T-helper 17 cell (primary cell): ENCODE data around the gene PLCB4. TPM values are rescaled to one million over a fixed set of nuclear protein-coding genes. Genes with fewer than 3 reads are reported as not detected.

Experiments
- ATAC-seq: fragments of 150-1000 bp; cut with Tn5 transposase; 2 replicates; pipeline ENCODE4 v1.10.0; 2021; ENCODE audit warnings: mild to moderate bottlenecking, moderate library complexity
- DNase-seq, 3 donors: peaks; one replicate each; pipeline versions ENCODE4 v3.0.0 to v3.0.0-alpha.2; 2020 to 2021
- H3K9me3 ChIP-seq: one replicate; pipeline ENCODE4 v1.7.0; 2013; ENCODE audit warnings: low read length, mild to moderate bottlenecking; ENCODE audit not compliant: control insufficient read depth, poor library complexity, severe bottlenecking
- H3K27ac Mint-ChIP-seq: one replicate; pipeline ENCODE4 v1.8.0; 2022; ENCODE audit warnings: mild to moderate bottlenecking, moderate library complexity, mixed read lengths
- H3K27me3 Mint-ChIP-seq: one replicate; pipeline ENCODE4 v1.8.0; 2022; ENCODE audit warnings: mixed read lengths
- H3K36me3 Mint-ChIP-seq: one replicate; pipeline ENCODE4 v1.8.0; 2022; ENCODE audit warnings: low read depth, mixed read lengths
- H3K4me1 Mint-ChIP-seq: one replicate; pipeline ENCODE4 v1.8.0; 2022; ENCODE audit warnings: mild to moderate bottlenecking, mixed read lengths
- H3K4me3 Mint-ChIP-seq: one replicate; pipeline ENCODE4 v1.8.0; 2022; ENCODE audit warnings: mild to moderate bottlenecking, moderate library complexity, mixed read lengths
- total RNA-seq, 4 donors: library from RNA in 2 of 4; stranded (reverse) in 2 of 4; gene quantifications; one replicate each; pipeline ENCODE4 v1.2.3 and lab custom pipeline; 2022 to 2026

The PLCB4 gene
- total RNA-seq, 2 donors from 2014 or later = 0.52 TPM; not detected in 1

- Mint-ChIP-seq H3K27me3 (no peaks in the 10 kb centered on the region), H3K4me3 (no peak overlapping the region), H3K4me1 (no peaks in the 10 kb centered on the region), H3K27ac (no peak overlapping the region), H3K36me3 (no peaks in the 10 kb centered on the region)
- DNase-seq (no peak), ATAC-seq (no peak)
- no peaks in the 10 kb centered on the region for H3K9me3 ChIP-seq
Observed at GRCh38 chr20:9160757-9161156, 91.9 kb downstream of the PLCB4 start.

DNA sequence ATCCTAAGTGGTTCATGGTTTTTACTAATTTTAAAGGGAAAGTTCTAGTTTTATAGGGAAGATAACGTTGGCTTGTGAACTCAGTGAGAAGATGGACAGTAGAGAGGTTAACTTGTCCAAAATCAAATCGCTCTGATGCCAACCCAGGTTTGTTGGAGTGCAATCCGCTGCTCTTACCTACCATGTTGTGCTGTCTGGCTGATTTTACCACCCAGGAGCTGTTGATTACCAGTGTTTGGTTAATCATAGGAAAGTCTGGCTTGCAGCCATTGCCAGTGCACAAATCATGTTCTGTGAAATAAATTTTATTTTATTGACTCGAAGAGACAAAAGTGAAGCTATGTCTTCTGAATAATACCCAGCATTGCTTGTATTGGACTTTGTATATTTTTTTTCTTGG lies 92.4 kb downstream of the PLCB4 start:
- Mint-ChIP-seq H3K4me1 (no peaks in the 10 kb centered on the region), H3K4me3 (no peak overlapping the region), H3K27ac (no peak overlapping the region), H3K36me3 (no peaks in the 10 kb centered on the region), H3K27me3 (no peaks in the 10 kb centered on the region)
- DNase-seq (no peak), ATAC-seq (no peak)
- H3K9me3 ChIP-seq = no peaks in the 10 kb centered on the region

- Mint-ChIP-seq H3K27ac (no peak overlapping the region), H3K27me3 (no peaks in the 10 kb centered on the region), H3K36me3 (no peaks in the 10 kb centered on the region), H3K4me3 (no peak overlapping the region), H3K4me1 (no peaks in the 10 kb centered on the region)
- ATAC-seq = no peak
- H3K9me3 ChIP-seq = no peaks in the 10 kb centered on the region
- DNase-seq = no peak
Observed at GRCh38 chr20:9163251-9163650, 94.4 kb downstream of the PLCB4 start.

GRCh38 chr20:9163995-9164394 lies 95.1 kb downstream of the PLCB4 start:
- Mint-ChIP-seq H3K27me3 (no peaks in the 10 kb centered on the region), H3K27ac (no peak overlapping the region), H3K36me3 (no peaks in the 10 kb centered on the region), H3K4me3 (no peak overlapping the region), H3K4me1 (no peaks in the 10 kb centered on the region)
- no peaks in the 10 kb centered on the region for H3K9me3 ChIP-seq
- ATAC-seq (no peak), DNase-seq (no peak)

GRCh38 chr20:9165261-9165660 lies 96.4 kb downstream of the PLCB4 start:
- no peak for DNase-seq
- Mint-ChIP-seq H3K36me3 (no peaks in the 10 kb centered on the region), H3K27me3 (no peaks in the 10 kb centered on the region), H3K4me1 (no peaks in the 10 kb centered on the region), H3K4me3 (no peak overlapping the region), H3K27ac (no peak overlapping the region)
- no peak for ATAC-seq
- no peaks in the 10 kb centered on the region for H3K9me3 ChIP-seq

DNA sequence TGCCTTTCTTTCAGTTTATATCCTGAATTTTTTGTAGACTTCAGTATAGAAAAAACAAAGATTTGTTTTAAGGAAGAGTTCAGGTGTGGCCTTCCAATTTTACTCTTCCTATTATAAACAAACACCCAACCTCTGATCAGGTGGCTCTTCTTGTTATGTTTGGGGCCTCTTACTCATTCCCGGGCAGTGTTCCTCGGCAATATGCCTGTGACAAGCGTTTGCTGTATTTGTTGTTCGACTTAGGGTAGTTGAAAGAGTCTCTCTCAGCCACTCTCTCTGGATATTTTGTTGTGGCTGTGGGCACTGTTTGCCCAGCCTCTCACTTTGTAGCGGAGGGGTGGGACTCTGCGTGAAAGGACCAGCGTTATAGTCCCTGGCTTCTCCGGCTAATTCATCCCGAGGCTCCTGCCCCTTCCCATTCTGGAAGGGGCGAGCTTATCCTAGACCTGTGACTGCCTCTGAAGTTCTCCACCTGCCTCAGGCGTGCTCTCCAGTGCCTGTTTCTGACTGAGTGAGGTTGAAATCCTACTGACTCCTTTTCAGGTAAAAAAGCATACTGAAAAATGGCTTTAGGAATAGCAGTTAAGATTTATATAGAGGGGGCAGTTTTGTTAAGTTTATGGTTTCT lies 97.4 kb downstream of the PLCB4 start:
- no peak for DNase-seq
- H3K4me1 Mint-ChIP-seq = no peaks in the 10 kb centered on the region
- no peak overlapping the region for H3K27ac Mint-ChIP-seq
- ATAC-seq = no peak
- no peaks in the 10 kb centered on the region for H3K9me3 ChIP-seq
- no peaks in the 10 kb centered on the region for H3K27me3 Mint-ChIP-seq
- H3K4me3 Mint-ChIP-seq = no peak overlapping the region
- no peaks in the 10 kb centered on the region for H3K36me3 Mint-ChIP-seq

DNA sequence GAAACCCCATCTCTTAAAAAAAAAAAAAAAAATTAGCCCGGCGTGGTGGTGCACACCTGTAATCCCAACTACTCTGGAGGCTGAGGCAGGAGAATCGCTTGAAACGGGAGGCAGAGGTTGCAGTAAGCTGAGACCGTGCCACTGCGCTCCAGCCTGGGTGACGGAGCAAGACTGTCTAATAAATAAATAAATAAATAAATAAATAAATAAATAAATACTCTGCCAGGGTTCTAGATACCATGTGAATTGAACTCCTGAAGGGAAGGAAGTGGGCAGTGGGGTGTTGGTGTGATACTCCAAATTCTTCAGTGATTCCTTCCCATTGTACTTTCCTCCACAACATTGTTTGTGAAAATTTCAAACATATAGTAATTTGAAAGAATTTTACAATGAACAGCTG lies 100.5 kb downstream of the PLCB4 start:
- Mint-ChIP-seq H3K27me3 (no peaks in the 10 kb centered on the region), H3K36me3 (no peaks in the 10 kb centered on the region), H3K4me3 (no peak overlapping the region), H3K27ac (no peak overlapping the region), H3K4me1 (no peaks in the 10 kb centered on the region)
- ATAC-seq (no peak), DNase-seq (no peak)
- no peaks in the 10 kb centered on the region for H3K9me3 ChIP-seq

- no peak for DNase-seq
- Mint-ChIP-seq H3K4me3 (no peak overlapping the region), H3K4me1 (no peaks in the 10 kb centered on the region), H3K27me3 (no peaks in the 10 kb centered on the region), H3K36me3 (no peaks in the 10 kb centered on the region), H3K27ac (no peak overlapping the region)
- no peak for ATAC-seq
- H3K9me3 ChIP-seq = no peaks in the 10 kb centered on the region
Observed at GRCh38 chr20:9172851-9173250, 104.0 kb downstream of the PLCB4 start.

- no peaks in the 10 kb centered on the region for H3K9me3 ChIP-seq
- no peak for ATAC-seq
- H3K27ac Mint-ChIP-seq = no peak overlapping the region
- no peaks in the 10 kb centered on the region for H3K27me3 Mint-ChIP-seq
- H3K4me1 Mint-ChIP-seq = no peaks in the 10 kb centered on the region
- H3K36me3 Mint-ChIP-seq = no peaks in the 10 kb centered on the region
- no peak overlapping the region for H3K4me3 Mint-ChIP-seq
- no peak for DNase-seq
Observed at GRCh38 chr20:9177278-9177677, 108.4 kb downstream of the PLCB4 start.

GRCh38 chr20:9179193-9179802 lies 110.4 kb downstream of the PLCB4 start:
- H3K9me3 ChIP-seq = no peaks in the 10 kb centered on the region
- ATAC-seq = no peak
- H3K4me3 Mint-ChIP-seq = no peak overlapping the region
- no peaks in the 10 kb centered on the region for H3K4me1 Mint-ChIP-seq
- DNase-seq = no peak
- no peaks in the 10 kb centered on the region for H3K27me3 Mint-ChIP-seq
- H3K27ac Mint-ChIP-seq = no peak overlapping the region
- H3K36me3 Mint-ChIP-seq = no peaks in the 10 kb centered on the region

GRCh38 chr20:9179867-9180266 lies 111.0 kb downstream of the PLCB4 start:
- DNase-seq = no peak
- Mint-ChIP-seq H3K4me3 (no peak overlapping the region), H3K27ac (no peak overlapping the region), H3K27me3 (no peaks in the 10 kb centered on the region), H3K4me1 (no peaks in the 10 kb centered on the region), H3K36me3 (no peaks in the 10 kb centered on the region)
- H3K9me3 ChIP-seq = no peaks in the 10 kb centered on the region
- no peak for ATAC-seq

- no peaks in the 10 kb centered on the region for H3K4me1 Mint-ChIP-seq
- no peaks in the 10 kb centered on the region for H3K27me3 Mint-ChIP-seq
- no peak for ATAC-seq
- no peak overlapping the region for H3K4me3 Mint-ChIP-seq
- no peak overlapping the region for H3K27ac Mint-ChIP-seq
- H3K36me3 Mint-ChIP-seq = no peaks in the 10 kb centered on the region
- DNase-seq = no peak
- H3K9me3 ChIP-seq = no peaks in the 10 kb centered on the region
Observed at GRCh38 chr20:9180481-9181257, 111.8 kb downstream of the PLCB4 start.

DNA sequence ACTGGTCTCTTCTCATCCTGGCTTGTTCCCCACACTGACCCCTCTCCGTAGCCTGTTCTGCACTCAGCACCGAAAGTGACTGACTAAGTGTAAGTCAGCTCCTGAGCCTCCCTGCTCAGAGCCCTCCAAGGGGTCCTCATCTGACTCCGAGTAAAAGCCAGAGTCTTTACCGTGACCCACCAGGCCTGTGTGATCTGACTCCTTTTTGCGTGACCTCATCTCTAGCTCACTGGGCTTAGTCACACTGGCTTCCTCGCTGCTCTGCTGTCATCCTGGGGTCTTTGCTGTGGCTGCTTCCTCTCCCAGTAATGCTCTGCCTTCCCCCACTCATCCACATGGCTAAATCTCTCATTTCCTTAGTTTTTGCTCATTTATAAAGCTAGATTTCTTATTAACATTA lies 116.6 kb downstream of the PLCB4 start:
- H3K27ac Mint-ChIP-seq = no peak overlapping the region
- no peaks in the 10 kb centered on the region for H3K4me1 Mint-ChIP-seq
- H3K4me3 Mint-ChIP-seq = no peak overlapping the region
- no peaks in the 10 kb centered on the region for H3K36me3 Mint-ChIP-seq
- no peak for DNase-seq
- no peaks in the 10 kb centered on the region for H3K27me3 Mint-ChIP-seq
- no peak for ATAC-seq
- H3K9me3 ChIP-seq = no peaks in the 10 kb centered on the region

GRCh38 chr20:9186396-9186795 lies 117.5 kb downstream of the PLCB4 start:
- no peak for ATAC-seq
- H3K36me3 Mint-ChIP-seq = no peaks in the 10 kb centered on the region
- no peak overlapping the region for H3K4me3 Mint-ChIP-seq
- no peak overlapping the region for H3K27ac Mint-ChIP-seq
- no peaks in the 10 kb centered on the region for H3K4me1 Mint-ChIP-seq
- DNase-seq = no peak
- no peaks in the 10 kb centered on the region for H3K9me3 ChIP-seq
- no peaks in the 10 kb centered on the region for H3K27me3 Mint-ChIP-seq
